ENCODE data around the gene NPAS3. TPM values are rescaled to one million over a fixed set of nuclear protein-coding genes. Genes with fewer than 3 reads are reported as not detected.

Gene NPAS3
- total RNA-seq, 1 experiment from 2014 or later: 0.36 TPM

DNA sequence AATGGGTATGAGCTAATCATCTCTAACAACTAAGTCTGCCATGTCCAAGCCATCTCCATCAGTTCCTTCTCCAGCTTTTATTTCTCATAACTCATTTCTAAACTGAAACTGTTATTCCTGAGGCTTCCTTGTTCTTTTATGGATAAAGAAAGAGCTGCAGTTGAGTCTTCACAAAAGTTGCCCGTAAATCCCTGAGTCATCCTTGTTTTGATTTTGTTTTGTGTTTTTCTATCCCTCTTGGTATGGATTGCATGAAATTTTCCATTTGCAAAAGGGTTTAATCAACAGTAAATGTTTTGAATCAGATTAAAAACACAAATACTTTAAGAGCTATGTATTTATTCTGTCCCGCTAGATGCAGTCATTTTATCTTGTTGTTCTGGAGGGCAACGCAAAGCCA, 721.6 kb downstream of the NPAS3 start:
- CTCF ChIA-PET: no interaction called here
- BruUV-seq (replicated peaks): no TSS peak
- Histone ChIP-seq H3K9me2 (replicated peaks; ENCODE audit: low read length) (no peaks in the 10 kb centered on the region), H3K79me2 (ENCODE audit: low read length) (no peaks in the 10 kb centered on the region), H3K4me3 (ENCODE audit: low read length) (no peak overlapping the region), H3K36me3 (ENCODE audit: low read depth, low read length) (no peaks in the 10 kb centered on the region), H4K20me1 (ENCODE audit: low read length) (no peaks in the 10 kb centered on the region), H2AFZ (ENCODE audit: low read length) (no peak overlapping the region), H3K27ac (ENCODE audit: low read length) (no peak overlapping the region), H3K9me3 (ENCODE audit: low read length) (no peaks in the 10 kb centered on the region), H3K9ac (ENCODE audit: low read length) (no peak overlapping the region), H3K27me3 (ENCODE audit: low read length) (no peaks in the 10 kb centered on the region), H3K4me1 (ENCODE audit: insufficient read depth, low read length) (peaks cover 14% of the 10 kb centered on the region; the same call in 1 of the 2 replicates), H3F3A (ENCODE audit: low read length, unreplicated experiment) (no peaks in the 10 kb centered on the region), H3K4me2 (ENCODE audit: low read length) (no peak overlapping the region)
- DNase-seq: no peak
- POLR2A ChIA-PET (ENCODE audit: unreplicated experiment): no interaction called here
- TF ChIP-seq, protein P1, sequence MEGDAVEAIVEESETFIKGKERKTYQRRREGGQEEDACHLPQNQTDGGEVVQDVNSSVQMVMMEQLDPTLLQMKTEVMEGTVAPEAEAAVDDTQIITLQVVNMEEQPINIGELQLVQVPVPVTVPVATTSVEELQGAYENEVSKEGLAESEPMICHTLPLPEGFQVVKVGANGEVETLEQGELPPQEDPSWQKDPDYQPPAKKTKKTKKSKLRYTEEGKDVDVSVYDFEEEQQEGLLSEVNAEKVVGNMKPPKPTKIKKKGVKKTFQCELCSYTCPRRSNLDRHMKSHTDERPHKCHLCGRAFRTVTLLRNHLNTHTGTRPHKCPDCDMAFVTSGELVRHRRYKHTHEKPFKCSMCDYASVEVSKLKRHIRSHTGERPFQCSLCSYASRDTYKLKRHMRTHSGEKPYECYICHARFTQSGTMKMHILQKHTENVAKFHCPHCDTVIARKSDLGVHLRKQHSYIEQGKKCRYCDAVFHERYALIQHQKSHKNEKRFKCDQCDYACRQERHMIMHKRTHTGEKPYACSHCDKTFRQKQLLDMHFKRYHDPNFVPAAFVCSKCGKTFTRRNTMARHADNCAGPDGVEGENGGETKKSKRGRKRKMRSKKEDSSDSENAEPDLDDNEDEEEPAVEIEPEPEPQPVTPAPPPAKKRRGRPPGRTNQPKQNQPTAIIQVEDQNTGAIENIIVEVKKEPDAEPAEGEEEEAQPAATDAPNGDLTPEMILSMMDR (conservative IDR thresholded peaks at IDR 0.05; ENCODE audit: low read depth, low read length): no peak
- TF ChIP-seq EZH2 (IDR thresholded peaks at IDR 0.05; ENCODE audit: low read length, unreplicated experiment): no peak
- TF ChIP-seq EZH2phosphoT487 (IDR thresholded peaks at IDR 0.05; ENCODE audit: borderline replicate concordance, low read length): no peak
- no peak for ATAC-seq
- intact Hi-C loops (cut with micrococcal nuclease): no loop called here

DNA sequence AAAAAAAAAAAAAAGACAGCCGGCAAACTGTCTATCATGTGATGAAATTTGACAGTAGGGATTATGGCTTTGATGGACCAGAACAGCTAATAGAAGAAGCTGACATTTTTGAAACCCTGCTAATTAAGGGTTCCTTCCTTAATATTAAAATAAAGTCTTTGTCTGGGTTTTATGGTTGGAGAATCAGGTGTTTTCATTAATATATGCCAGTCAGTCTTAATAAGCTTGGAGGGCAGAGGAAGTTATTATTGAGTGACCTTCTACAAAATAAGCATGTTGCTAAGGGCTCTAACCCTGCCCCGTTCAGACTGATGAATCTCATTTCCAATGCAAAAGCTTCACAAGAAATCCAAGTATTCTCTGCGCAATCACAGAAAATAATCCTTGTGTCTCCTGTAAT, 722.4 kb downstream of the NPAS3 start:
- Histone ChIP-seq H3K27ac (ENCODE audit: low read length) (no peak overlapping the region), H3K36me3 (ENCODE audit: low read depth, low read length) (no peaks in the 10 kb centered on the region), H3K9ac (ENCODE audit: low read length) (no peak overlapping the region), H4K20me1 (ENCODE audit: low read length) (no peaks in the 10 kb centered on the region), H3K4me2 (ENCODE audit: low read length) (no peak overlapping the region), H3K27me3 (ENCODE audit: low read length) (no peaks in the 10 kb centered on the region), H3F3A (ENCODE audit: low read length, unreplicated experiment) (no peaks in the 10 kb centered on the region), H2AFZ (ENCODE audit: low read length) (no peak overlapping the region), H3K79me2 (ENCODE audit: low read length) (no peaks in the 10 kb centered on the region), H3K4me1 (ENCODE audit: insufficient read depth, low read length) (peaks cover 8% of the 10 kb centered on the region; the same call in 1 of the 2 replicates), H3K9me2 (replicated peaks; ENCODE audit: low read length) (no peaks in the 10 kb centered on the region), H3K9me3 (ENCODE audit: low read length) (no peaks in the 10 kb centered on the region), H3K4me3 (ENCODE audit: low read length) (no peak overlapping the region)
- POLR2A ChIA-PET (ENCODE audit: unreplicated experiment): no interaction called here
- TF ChIP-seq, protein P1 (conservative IDR thresholded peaks at IDR 0.05; ENCODE audit: low read depth, low read length): no peak
- no peak for TF ChIP-seq EZH2 (IDR thresholded peaks at IDR 0.05; ENCODE audit: low read length, unreplicated experiment)
- no peak for TF ChIP-seq EZH2phosphoT487 (IDR thresholded peaks at IDR 0.05; ENCODE audit: borderline replicate concordance, low read length)
- DNase-seq (no peak), ATAC-seq (no peak)
- BruUV-seq (replicated peaks): no TSS peak
- CTCF ChIA-PET: interaction anchor here (0.5 kb wide), 1 partner anchor 14 kb away, joined by 3 read pairs; no protein-coding TSS in a partner anchor
- intact Hi-C loops (cut with micrococcal nuclease): no loop called here

DNA sequence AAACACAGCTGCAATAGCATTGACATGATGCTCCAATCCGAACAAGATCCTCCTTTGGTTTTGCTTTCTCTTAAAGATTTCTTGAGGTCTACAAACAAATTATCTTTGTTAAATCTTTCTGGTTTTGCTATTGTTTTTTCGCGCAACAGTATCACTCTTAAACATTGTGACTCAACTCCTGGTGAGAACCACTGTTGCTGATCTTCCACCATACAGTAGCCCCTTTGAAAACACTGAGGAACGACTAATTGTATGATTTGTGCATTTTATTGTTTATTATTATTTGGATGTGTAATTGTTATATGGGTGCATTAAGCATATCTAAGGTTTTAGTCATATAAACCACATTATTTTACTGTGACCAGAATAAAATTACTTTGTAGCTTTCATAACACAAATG, 729.4 kb downstream of the NPAS3 start:
- TF ChIP-seq EZH2 (IDR thresholded peaks at IDR 0.05; ENCODE audit: low read length, unreplicated experiment): no peak
- TF ChIP-seq, protein P1 (conservative IDR thresholded peaks at IDR 0.05; ENCODE audit: low read depth, low read length): no peak
- no peak for TF ChIP-seq EZH2phosphoT487 (IDR thresholded peaks at IDR 0.05; ENCODE audit: borderline replicate concordance, low read length)
- DNase-seq (peak; percentile 69), ATAC-seq (peak; percentile 94)
- no peaks in the 10 kb centered on the region for H3K27me3 ChIP-seq (ENCODE audit: low read length)
- ChIA-PET CTCF (interaction anchor here (0.5 kb wide), 1 partner anchor 1091 kb away, joined by 3 read pairs; no protein-coding TSS in a partner anchor), POLR2A (ENCODE audit: unreplicated experiment) (no interaction called here)
- H3K4me2 ChIP-seq (ENCODE audit: low read length): peak overlapping the region; percentile 18; the same call in 1 of the 2 replicates
- H4K20me1 ChIP-seq (ENCODE audit: low read length): no peaks in the 10 kb centered on the region
- H3K9me3 ChIP-seq (ENCODE audit: low read length): no peaks in the 10 kb centered on the region
- H3K4me1 ChIP-seq (ENCODE audit: insufficient read depth, low read length): peaks cover 25% of the 10 kb centered on the region; the same call in 1 of the 2 replicates
- no peaks in the 10 kb centered on the region for H3K36me3 ChIP-seq (ENCODE audit: low read depth, low read length)
- intact Hi-C loops (cut with micrococcal nuclease): loop anchor here (1.0 kb wide), 3 partner anchors 11 to 21 kb away; no protein-coding TSS in a partner anchor
- no peaks in the 10 kb centered on the region for H3K9me2 ChIP-seq (replicated peaks; ENCODE audit: low read length)
- H3K79me2 ChIP-seq (ENCODE audit: low read length): no peaks in the 10 kb centered on the region
- H3K4me3 ChIP-seq (ENCODE audit: low read length): no peak overlapping the region
- no peak overlapping the region for H3K9ac ChIP-seq (ENCODE audit: low read length)
- BruUV-seq (replicated peaks): no TSS peak
- H3F3A ChIP-seq (ENCODE audit: low read length, unreplicated experiment): no peaks in the 10 kb centered on the region
- 0 out of 2 replicates have a peak overlapping the region, but pooled peaks have one; percentile 13 for H3K27ac ChIP-seq (ENCODE audit: low read length)
- H2AFZ ChIP-seq (ENCODE audit: low read length): no peak overlapping the region

Data from PC-3 (cell line).